ENCODE results near the gene DCTN4. TPM values are rescaled to one million over a fixed set of nuclear protein-coding genes. Genes with fewer than 3 reads are reported as not detected.

DCTN4 gene
- total and polyA plus RNA-seq, 2 experiments from 2014 or later: 15.4 to 41.8 TPM

GRCh38 chr5:150764530-150764929 lies 5.7 kb upstream of the DCTN4 start:
- Histone ChIP-seq H3K4me1 (ENCODE audit: insufficient read depth) (no peaks in the 10 kb centered on the region), H3K36me3 (ENCODE audit: insufficient read depth) (no peaks in the 10 kb centered on the region), H3K27me3 (ENCODE audit: insufficient read depth) (peaks cover 9% of the 10 kb centered on the region; the same call in 1 of the 2 replicates), H3K4me3 (no peak overlapping the region), H2AFZ (no peak overlapping the region), H3K79me2 (replicated peaks; ENCODE audit: insufficient read depth) (no peaks in the 10 kb centered on the region), H3K27ac (ENCODE audit: low read depth) (no peak overlapping the region), H3F3A (replicated peaks; ENCODE audit: low read depth) (no peaks in the 10 kb centered on the region), H3K9me2 (ENCODE audit: insufficient read depth) (no peaks in the 10 kb centered on the region), H3K4me2 (no peak overlapping the region), H4K20me1 (replicated peaks; ENCODE audit: insufficient read depth) (no peaks in the 10 kb centered on the region)
- TF ChIP-seq ETS1 (IDR thresholded peaks at IDR 0.05): no peak
- no peak for TF ChIP-seq POLR2AphosphoS5 (IDR thresholded peaks at IDR 0.05; ENCODE audit: low read depth)
- no peak for TF ChIP-seq CREB1 (CRISPR knock-in tag; IDR thresholded peaks at IDR 0.05; ENCODE audit: low read depth)
- no peak for TF ChIP-seq STAT1 (IDR thresholded peaks at IDR 0.05; ENCODE audit: unreplicated experiment)
- TF ChIP-seq EZH2phosphoT487 (IDR thresholded peaks at IDR 0.05; ENCODE audit: unreplicated experiment): no peak
- no peak for TF ChIP-seq JUNB (IDR thresholded peaks at IDR 0.05; ENCODE audit: unreplicated experiment)
- no peak for TF ChIP-seq ZNF462 (CRISPR knock-in tag; IDR thresholded peaks at IDR 0.05)
- TF ChIP-seq CTCF (conservative IDR thresholded peaks at IDR 0.05; ENCODE audit: low read depth in 2 of 2): no peak
- TF ChIP-seq NANOG (IDR thresholded peaks at IDR 0.05; ENCODE audit: borderline replicate concordance): no peak
- TF ChIP-seq EZH2 (IDR thresholded peaks at IDR 0.05; ENCODE audit: low read depth, unreplicated experiment): no peak
- TF ChIP-seq REST (IDR thresholded peaks at IDR 0.05; ENCODE audit: unreplicated experiment): no peak
- TF ChIP-seq ZNF331 (CRISPR knock-in tag; IDR thresholded peaks at IDR 0.05; ENCODE audit: low read depth): no peak
- TF ChIP-seq ZNF114 (CRISPR knock-in tag; IDR thresholded peaks at IDR 0.05): no peak
- Mint-ChIP-seq H3K27ac (no peak overlapping the region), H3K4me3 (no peak overlapping the region), H3K4me1 (no peaks in the 10 kb centered on the region; the same call in 2 of the 3 replicates), H3K27me3 (ENCODE audit: insufficient read depth, low read depth, poor library complexity) (peaks cover 4% of the 10 kb centered on the region), H3K36me3 (ENCODE audit: low read depth) (peaks cover 2% of the 10 kb centered on the region; the same call in 2 of the 3 replicates), H3K9me3 (peaks cover 6% of the 10 kb centered on the region)
- no peak for DNase-seq (ENCODE audit: low spot score)
- no peak for ATAC-seq
